ENCODE data around the gene SAMMSON. TPM values are rescaled to one million over a fixed set of nuclear protein-coding genes. Genes with fewer than 3 reads are reported as not detected.
A peak's percentile ranks its signal among the peaks of the same experiment; 100 is the strongest.

SAMMSON gene
- total and polyA plus RNA-seq, 2 experiments from 2014 or later, result not detected

DNA sequence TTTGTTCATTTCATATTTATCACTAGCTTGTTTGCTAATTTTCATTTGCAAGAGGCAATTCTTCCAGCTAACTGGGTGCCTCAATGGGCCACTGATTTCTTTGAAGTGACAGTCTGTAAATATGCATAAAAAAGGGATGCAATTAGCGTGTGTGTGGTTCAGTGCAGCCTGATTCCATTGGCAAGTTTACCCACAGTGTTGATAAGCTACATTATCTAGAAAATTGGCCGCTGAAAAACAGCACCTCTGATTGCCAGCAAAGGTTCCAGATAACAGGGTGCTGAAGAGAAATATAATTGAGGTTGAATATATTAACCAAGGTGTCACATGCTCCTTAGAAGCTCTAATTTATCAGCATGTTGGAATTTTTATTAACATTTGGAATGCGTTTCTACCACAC is 76.9 kb downstream of the SAMMSON start:
- peaks cover 29% of the 10 kb centered on the region for H3K4me1 ChIP-seq (ENCODE audit: insufficient read depth)
- no peak overlapping the region for H3K27ac Mint-ChIP-seq
- H3K4me3 ChIP-seq, result no peak overlapping the region
- no peak overlapping the region for H3K27ac ChIP-seq (ENCODE audit: low read depth)
- no peaks in the 10 kb centered on the region for H3K79me2 ChIP-seq (replicated peaks; ENCODE audit: insufficient read depth)
- H3K4me2 ChIP-seq, result 0 out of 2 replicates have a peak overlapping the region, but pooled peaks have one; percentile 3
- DNase-seq (ENCODE audit: low spot score) (no peak), ATAC-seq (no peak)
- H3K27me3 ChIP-seq (ENCODE audit: insufficient read depth), result no peaks in the 10 kb centered on the region
- H3K4me3 Mint-ChIP-seq, result no peak overlapping the region
- peaks cover 2% of the 10 kb centered on the region for H3K27me3 Mint-ChIP-seq (ENCODE audit: insufficient read depth, low read depth, poor library complexity)
- H2AFZ ChIP-seq, result no peak overlapping the region
- no peaks in the 10 kb centered on the region for H3K36me3 ChIP-seq (ENCODE audit: insufficient read depth)
- H3F3A ChIP-seq (replicated peaks; ENCODE audit: low read depth), result no peaks in the 10 kb centered on the region
- H3K36me3 Mint-ChIP-seq (ENCODE audit: low read depth), result peaks cover 15% of the 10 kb centered on the region; the same call in 2 of the 3 replicates
- H3K4me1 Mint-ChIP-seq, result peaks cover 29% of the 10 kb centered on the region
- H3K9me3 Mint-ChIP-seq, result peaks cover 14% of the 10 kb centered on the region; the same call in 2 of the 3 replicates
- H4K20me1 ChIP-seq (replicated peaks; ENCODE audit: insufficient read depth), result no peaks in the 10 kb centered on the region
- TF ChIP-seq EZH2 (IDR thresholded peaks at IDR 0.05; ENCODE audit: low read depth, unreplicated experiment) (no peak), NANOG (IDR thresholded peaks at IDR 0.05; ENCODE audit: borderline replicate concordance) (peak; percentile 35; the same call in 1 of the 2 replicates)
- TF ChIP-seq, protein P1, sequence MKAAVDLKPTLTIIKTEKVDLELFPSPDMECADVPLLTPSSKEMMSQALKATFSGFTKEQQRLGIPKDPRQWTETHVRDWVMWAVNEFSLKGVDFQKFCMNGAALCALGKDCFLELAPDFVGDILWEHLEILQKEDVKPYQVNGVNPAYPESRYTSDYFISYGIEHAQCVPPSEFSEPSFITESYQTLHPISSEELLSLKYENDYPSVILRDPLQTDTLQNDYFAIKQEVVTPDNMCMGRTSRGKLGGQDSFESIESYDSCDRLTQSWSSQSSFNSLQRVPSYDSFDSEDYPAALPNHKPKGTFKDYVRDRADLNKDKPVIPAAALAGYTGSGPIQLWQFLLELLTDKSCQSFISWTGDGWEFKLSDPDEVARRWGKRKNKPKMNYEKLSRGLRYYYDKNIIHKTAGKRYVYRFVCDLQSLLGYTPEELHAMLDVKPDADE (IDR thresholded peaks at IDR 0.05), result no peak
- H3K9me2 ChIP-seq (ENCODE audit: insufficient read depth), result no peaks in the 10 kb centered on the region

- no peaks in the 10 kb centered on the region for H3K9me2 ChIP-seq (ENCODE audit: insufficient read depth)
- H2AFZ ChIP-seq, result no peak overlapping the region
- Mint-ChIP-seq H3K4me1 (peaks cover 13% of the 10 kb centered on the region), H3K9me3 (peaks cover 14% of the 10 kb centered on the region; the same call in 2 of the 3 replicates), H3K27ac (no peak overlapping the region), H3K4me3 (no peak overlapping the region), H3K27me3 (ENCODE audit: insufficient read depth, low read depth, poor library complexity) (no peaks in the 10 kb centered on the region), H3K36me3 (ENCODE audit: low read depth) (peaks cover 15% of the 10 kb centered on the region; the same call in 2 of the 3 replicates)
- H4K20me1 ChIP-seq (replicated peaks; ENCODE audit: insufficient read depth), result no peaks in the 10 kb centered on the region
- no peak overlapping the region for H3K4me3 ChIP-seq
- no peaks in the 10 kb centered on the region for H3K27me3 ChIP-seq (ENCODE audit: insufficient read depth)
- no peaks in the 10 kb centered on the region for H3K79me2 ChIP-seq (replicated peaks; ENCODE audit: insufficient read depth)
- TF ChIP-seq NANOG (IDR thresholded peaks at IDR 0.05; ENCODE audit: borderline replicate concordance) (no peak), ZNF114 (CRISPR knock-in tag; IDR thresholded peaks at IDR 0.05) (no peak), POLR2AphosphoS5 (IDR thresholded peaks at IDR 0.05; ENCODE audit: low read depth) (no peak), JUNB (IDR thresholded peaks at IDR 0.05; ENCODE audit: unreplicated experiment) (no peak), ZNF331 (CRISPR knock-in tag; IDR thresholded peaks at IDR 0.05; ENCODE audit: low read depth) (no peak), CREB1 (CRISPR knock-in tag; IDR thresholded peaks at IDR 0.05; ENCODE audit: low read depth) (no peak), STAT1 (IDR thresholded peaks at IDR 0.05; ENCODE audit: unreplicated experiment) (no peak), EZH2phosphoT487 (IDR thresholded peaks at IDR 0.05; ENCODE audit: unreplicated experiment) (no peak), EZH2 (IDR thresholded peaks at IDR 0.05; ENCODE audit: low read depth, unreplicated experiment) (no peak)
- TF ChIP-seq, protein P2, sequence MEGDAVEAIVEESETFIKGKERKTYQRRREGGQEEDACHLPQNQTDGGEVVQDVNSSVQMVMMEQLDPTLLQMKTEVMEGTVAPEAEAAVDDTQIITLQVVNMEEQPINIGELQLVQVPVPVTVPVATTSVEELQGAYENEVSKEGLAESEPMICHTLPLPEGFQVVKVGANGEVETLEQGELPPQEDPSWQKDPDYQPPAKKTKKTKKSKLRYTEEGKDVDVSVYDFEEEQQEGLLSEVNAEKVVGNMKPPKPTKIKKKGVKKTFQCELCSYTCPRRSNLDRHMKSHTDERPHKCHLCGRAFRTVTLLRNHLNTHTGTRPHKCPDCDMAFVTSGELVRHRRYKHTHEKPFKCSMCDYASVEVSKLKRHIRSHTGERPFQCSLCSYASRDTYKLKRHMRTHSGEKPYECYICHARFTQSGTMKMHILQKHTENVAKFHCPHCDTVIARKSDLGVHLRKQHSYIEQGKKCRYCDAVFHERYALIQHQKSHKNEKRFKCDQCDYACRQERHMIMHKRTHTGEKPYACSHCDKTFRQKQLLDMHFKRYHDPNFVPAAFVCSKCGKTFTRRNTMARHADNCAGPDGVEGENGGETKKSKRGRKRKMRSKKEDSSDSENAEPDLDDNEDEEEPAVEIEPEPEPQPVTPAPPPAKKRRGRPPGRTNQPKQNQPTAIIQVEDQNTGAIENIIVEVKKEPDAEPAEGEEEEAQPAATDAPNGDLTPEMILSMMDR (conservative IDR thresholded peaks at IDR 0.05; ENCODE audit: low read depth in 2 of 2), result no peak
- TF ChIP-seq, protein P1 (IDR thresholded peaks at IDR 0.05), result no peak
- TF ChIP-seq, protein P3, sequence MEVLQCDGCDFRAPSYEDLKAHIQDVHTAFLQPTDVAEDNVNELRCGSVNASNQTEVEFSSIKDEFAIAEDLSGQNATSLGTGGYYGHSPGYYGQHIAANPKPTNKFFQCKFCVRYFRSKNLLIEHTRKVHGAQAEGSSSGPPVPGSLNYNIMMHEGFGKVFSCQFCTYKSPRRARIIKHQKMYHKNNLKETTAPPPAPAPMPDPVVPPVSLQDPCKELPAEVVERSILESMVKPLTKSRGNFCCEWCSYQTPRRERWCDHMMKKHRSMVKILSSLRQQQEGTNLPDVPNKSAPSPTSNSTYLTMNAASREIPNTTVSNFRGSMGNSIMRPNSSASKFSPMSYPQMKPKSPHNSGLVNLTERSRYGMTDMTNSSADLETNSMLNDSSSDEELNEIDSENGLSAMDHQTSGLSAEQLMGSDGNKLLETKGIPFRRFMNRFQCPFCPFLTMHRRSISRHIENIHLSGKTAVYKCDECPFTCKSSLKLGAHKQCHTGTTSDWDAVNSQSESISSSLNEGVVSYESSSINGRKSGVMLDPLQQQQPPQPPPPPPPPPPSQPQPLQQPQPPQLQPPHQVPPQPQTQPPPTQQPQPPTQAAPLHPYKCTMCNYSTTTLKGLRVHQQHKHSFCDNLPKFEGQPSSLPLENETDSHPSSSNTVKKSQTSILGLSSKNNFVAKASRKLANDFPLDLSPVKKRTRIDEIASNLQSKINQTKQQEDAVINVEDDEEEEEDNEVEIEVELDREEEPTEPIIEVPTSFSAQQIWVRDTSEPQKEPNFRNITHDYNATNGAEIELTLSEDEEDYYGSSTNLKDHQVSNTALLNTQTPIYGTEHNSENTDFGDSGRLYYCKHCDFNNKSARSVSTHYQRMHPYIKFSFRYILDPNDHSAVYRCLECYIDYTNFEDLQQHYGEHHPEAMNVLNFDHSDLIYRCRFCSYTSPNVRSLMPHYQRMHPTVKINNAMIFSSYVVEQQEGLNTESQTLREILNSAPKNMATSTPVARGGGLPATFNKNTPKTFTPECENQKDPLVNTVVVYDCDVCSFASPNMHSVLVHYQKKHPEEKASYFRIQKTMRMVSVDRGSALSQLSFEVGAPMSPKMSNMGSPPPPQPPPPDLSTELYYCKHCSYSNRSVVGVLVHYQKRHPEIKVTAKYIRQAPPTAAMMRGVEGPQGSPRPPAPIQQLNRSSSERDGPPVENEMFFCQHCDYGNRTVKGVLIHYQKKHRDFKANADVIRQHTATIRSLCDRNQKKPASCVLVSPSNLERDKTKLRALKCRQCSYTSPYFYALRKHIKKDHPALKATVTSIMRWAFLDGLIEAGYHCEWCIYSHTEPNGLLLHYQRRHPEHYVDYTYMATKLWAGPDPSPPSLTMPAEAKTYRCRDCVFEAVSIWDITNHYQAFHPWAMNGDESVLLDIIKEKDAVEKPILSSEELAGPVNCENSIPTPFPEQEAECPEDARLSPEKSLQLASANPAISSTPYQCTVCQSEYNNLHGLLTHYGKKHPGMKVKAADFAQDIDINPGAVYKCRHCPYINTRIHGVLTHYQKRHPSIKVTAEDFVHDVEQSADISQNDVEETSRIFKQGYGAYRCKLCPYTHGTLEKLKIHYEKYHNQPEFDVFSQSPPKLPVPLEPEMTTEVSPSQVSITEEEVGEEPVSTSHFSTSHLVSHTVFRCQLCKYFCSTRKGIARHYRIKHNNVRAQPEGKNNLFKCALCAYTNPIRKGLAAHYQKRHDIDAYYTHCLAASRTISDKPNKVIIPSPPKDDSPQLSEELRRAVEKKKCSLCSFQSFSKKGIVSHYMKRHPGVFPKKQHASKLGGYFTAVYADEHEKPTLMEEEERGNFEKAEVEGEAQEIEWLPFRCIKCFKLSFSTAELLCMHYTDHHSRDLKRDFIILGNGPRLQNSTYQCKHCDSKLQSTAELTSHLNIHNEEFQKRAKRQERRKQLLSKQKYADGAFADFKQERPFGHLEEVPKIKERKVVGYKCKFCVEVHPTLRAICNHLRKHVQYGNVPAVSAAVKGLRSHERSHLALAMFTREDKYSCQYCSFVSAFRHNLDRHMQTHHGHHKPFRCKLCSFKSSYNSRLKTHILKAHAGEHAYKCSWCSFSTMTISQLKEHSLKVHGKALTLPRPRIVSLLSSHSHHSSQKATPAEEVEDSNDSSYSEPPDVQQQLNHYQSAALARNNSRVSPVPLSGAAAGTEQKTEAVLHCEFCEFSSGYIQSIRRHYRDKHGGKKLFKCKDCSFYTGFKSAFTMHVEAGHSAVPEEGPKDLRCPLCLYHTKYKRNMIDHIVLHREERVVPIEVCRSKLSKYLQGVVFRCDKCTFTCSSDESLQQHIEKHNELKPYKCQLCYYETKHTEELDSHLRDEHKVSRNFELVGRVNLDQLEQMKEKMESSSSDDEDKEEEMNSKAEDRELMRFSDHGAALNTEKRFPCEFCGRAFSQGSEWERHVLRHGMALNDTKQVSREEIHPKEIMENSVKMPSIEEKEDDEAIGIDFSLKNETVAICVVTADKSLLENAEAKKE (CRISPR knock-in tag; IDR thresholded peaks at IDR 0.05), result no peak
- DNase-seq (ENCODE audit: low spot score) (no peak), ATAC-seq (no peak)
- no peak overlapping the region for H3K4me2 ChIP-seq
- no peaks in the 10 kb centered on the region for H3F3A ChIP-seq (replicated peaks; ENCODE audit: low read depth)
- peaks cover 15% of the 10 kb centered on the region for H3K4me1 ChIP-seq (ENCODE audit: insufficient read depth)
- no peak overlapping the region for H3K27ac ChIP-seq (ENCODE audit: low read depth)
- no peaks in the 10 kb centered on the region for H3K36me3 ChIP-seq (ENCODE audit: insufficient read depth)
Observed at GRCh38 chr3:70078778-70079177, 79.2 kb downstream of the SAMMSON start.

Measured in GM23338 (cell line).